Measurements from ENCODE around the gene C18orf63. TPM values are rescaled to one million over a fixed set of nuclear protein-coding genes. Genes with fewer than 3 reads are reported as not detected.
"Not testable (repeated sequence)": the region's sequence is repeated elsewhere in the genome, so short reads cannot be mapped to it uniquely, and the experiment has no call there.

The C18orf63 gene
- total RNA-seq, 4 donors from 2014 or later: not detected

DNA sequence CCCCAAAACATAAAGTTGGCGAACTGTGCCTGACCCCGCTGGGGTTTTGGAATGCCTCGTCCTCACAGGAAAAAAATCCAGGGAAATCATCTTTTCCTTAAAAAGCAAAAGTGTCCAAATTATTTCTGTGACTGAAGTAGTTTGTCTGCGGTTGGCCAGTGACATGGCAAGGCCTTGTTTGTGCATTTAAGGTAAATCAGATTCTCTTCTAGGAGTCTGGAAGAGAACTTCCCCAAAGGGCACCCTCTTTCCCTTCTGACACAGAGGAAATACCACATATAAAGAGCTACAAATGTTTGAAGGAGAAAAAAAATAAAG lies 23.1 kb upstream of the C18orf63 start:
- TF ChIP-seq POLR2A (IDR thresholded peaks at IDR 0.05): no peak
- 9 to 20% methylated on average over 4 of the region's 4 CpGs for WGBS, 2 donors
- intact Hi-C loops (cut with DNase I): loop anchor here (5.0 kb wide), 1 partner anchor 205 kb away; the partner anchor contains the start of gene CNDP2
- Histone ChIP-seq H3K9me3 (no peaks in the 10 kb centered on the region), H3K27me3 (no peaks in the 10 kb centered on the region), H3K27ac (peak overlapping the region in 2 of 3 donors; percentile 8 to 42), H3K36me3 (no peaks in the 10 kb centered on the region), H3K4me3 (replicated peaks in 1 of 3) (peak overlapping the region; percentile 2 to 72 (median 33)), H3K4me1 (peaks cover 0 to 10% of the 10 kb centered on the region in 2 donors)
- DNase-seq: no peak

DNA sequence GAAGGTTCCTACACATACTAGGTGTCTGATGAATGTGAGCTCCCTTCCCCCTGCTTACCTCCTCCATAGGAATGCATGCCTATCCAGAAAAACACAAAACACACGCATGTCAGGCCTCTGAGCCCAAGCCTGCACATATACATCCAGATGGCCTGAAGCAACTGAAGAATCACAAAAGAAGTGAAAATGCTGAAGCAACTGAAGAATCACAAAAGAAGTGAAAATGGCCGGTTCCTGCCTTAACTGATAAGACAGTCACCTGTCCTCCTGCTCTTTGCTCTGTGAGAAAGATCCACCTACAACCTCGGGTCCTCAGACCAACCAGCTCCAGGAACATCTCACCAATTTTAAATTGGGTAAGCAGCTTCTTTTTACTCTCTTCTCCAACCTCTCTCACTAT lies 22.7 kb upstream of the C18orf63 start:
- DNase-seq; H3K36me3 ChIP-seq; H3K9me3 ChIP-seq; H3K27ac ChIP-seq; H3K27me3 ChIP-seq; H3K4me3 ChIP-seq (replicated peaks in 1 of 3): not testable (repeated sequence)
- intact Hi-C loops (cut with DNase I): loop anchor here (5.0 kb wide), 1 partner anchor 204 kb away; the partner anchor contains the start of gene CNDP2
- WGBS, 2 donors: 94 to 96% methylated on average over 3 of the region's 3 CpGs
- H3K4me1 ChIP-seq: peaks cover 0 to 10% of the 10 kb centered on the region in 2 donors

GRCh38 chr18:74294526-74294925 lies 21.1 kb upstream of the C18orf63 start:
- Histone ChIP-seq H3K27ac (no peak overlapping the region), H3K27me3 (no peaks in the 10 kb centered on the region), H3K4me3 (replicated peaks in 1 of 3) (no peak overlapping the region), H3K9me3 (no peaks in the 10 kb centered on the region), H3K4me1 (peaks cover 0 to 8% of the 10 kb centered on the region in 2 donors), H3K36me3 (no peaks in the 10 kb centered on the region)
- intact Hi-C loops (cut with DNase I): loop anchor here (5.0 kb wide), 1 partner anchor 203 kb away; the partner anchor contains the start of gene CNDP2
- no peak for DNase-seq
- TF ChIP-seq POLR2A (IDR thresholded peaks at IDR 0.05) (no peak), CTCF (IDR thresholded peaks at IDR 0.05) (no peak)
- 88 to 92% methylated on average over 8 of the region's 8 CpGs for WGBS, 2 donors

- TF ChIP-seq POLR2A (IDR thresholded peaks at IDR 0.05) (no peak), CTCF (IDR thresholded peaks at IDR 0.05) (no peak)
- DNase-seq: no peak
- no peaks in the 10 kb centered on the region for H3K27me3 ChIP-seq
- no peak overlapping the region for H3K27ac ChIP-seq
- H3K4me3 ChIP-seq (replicated peaks in 1 of 3): no peak overlapping the region
- H3K9me3 ChIP-seq: no peaks in the 10 kb centered on the region
- 85 to 92% methylated on average over 1 of the region's 1 CpG for WGBS, 2 donors
- intact Hi-C loops (cut with DNase I): no loop called here
- H3K4me1 ChIP-seq: no peaks in the 10 kb centered on the region
- no peaks in the 10 kb centered on the region for H3K36me3 ChIP-seq
These were observed 16.5 kb upstream of the C18orf63 start for GRCh38 chr18:74299162-74299561.

DNA sequence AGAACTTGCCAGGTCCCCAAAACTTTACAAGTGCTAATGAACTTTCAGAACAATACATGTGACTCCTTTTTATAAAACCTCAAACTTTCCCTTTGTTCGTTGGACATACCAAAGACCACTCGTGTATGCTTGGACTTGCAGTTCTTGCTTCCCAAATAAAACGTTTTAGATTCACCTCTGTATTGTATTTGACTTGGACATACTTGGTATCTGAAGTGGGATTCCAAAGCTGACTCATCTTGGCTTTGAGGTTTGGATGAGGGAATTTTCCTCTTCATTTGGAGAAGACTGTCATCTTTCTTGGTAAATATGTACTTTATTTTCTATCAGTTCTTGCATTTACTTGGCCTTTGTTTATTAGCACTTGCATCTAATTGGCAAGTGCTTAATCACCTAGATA lies 15.9 kb upstream of the C18orf63 start:
- Histone ChIP-seq H3K4me3 (replicated peaks in 1 of 3) (no peak overlapping the region), H3K27me3 (no peaks in the 10 kb centered on the region), H3K4me1 (no peaks in the 10 kb centered on the region), H3K27ac (no peak overlapping the region), H3K9me3 (no peaks in the 10 kb centered on the region), H3K36me3 (no peaks in the 10 kb centered on the region)
- DNase-seq: no peak
- 49 to 64% methylated on average over 3 of the region's 3 CpGs for WGBS, 2 donors
- TF ChIP-seq CTCF (IDR thresholded peaks at IDR 0.05) (no peak), POLR2A (IDR thresholded peaks at IDR 0.05) (no peak)
- intact Hi-C loops (cut with DNase I): no loop called here

DNA sequence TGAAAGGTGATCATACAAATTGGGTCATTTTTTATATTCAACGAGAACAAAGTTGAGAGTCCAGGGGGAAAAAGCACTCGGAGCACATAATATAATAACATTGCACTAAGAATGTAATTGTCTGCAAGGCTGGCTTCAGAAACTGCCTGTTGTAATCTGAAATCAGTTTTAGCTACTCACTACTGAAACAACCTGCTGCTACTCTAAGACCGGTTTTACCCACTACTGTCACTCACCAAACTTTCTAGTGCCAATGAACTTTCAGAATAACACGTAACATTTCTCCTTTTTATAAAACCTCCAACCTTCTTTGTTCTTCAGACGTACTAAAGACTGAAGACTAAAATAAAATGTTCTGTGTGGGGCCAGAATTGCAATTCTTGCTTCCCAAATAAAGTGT lies 12.3 kb upstream of the C18orf63 start:
- TF ChIP-seq CTCF (IDR thresholded peaks at IDR 0.05) (no peak), POLR2A (IDR thresholded peaks at IDR 0.05) (no peak)
- 71% methylated on average over 5 of the region's 5 CpGs for WGBS, 2 donors
- intact Hi-C loops (cut with DNase I): no loop called here
- no peaks in the 10 kb centered on the region for H3K9me3 ChIP-seq
- no peak overlapping the region for H3K4me3 ChIP-seq (replicated peaks in 1 of 3)
- no peaks in the 10 kb centered on the region for H3K4me1 ChIP-seq
- no peaks in the 10 kb centered on the region for H3K36me3 ChIP-seq
- H3K27ac ChIP-seq: no peak overlapping the region
- no peaks in the 10 kb centered on the region for H3K27me3 ChIP-seq
- no peak for DNase-seq
